A549 (cell line): ENCODE results near the gene COL7A1.

Experiments
- CEBPB ChIP-seq, 2 experiments: fragments of >200 bp in 1 of 2; sonication (Bioruptor Twin) in 1 of 2; formaldehyde crosslinking in 1 of 2; IDR thresholded peaks; 2 replicates each; pipeline ENCODE4 v1.6.1; 2012 to 2016
- CTCF ChIP-seq: fragments of >200 bp; sonication (Bioruptor Twin); formaldehyde crosslinking; IDR thresholded peaks from 3 replicates; pipeline ENCODE4 v1.5.1; 2016
- MAX ChIP-seq: IDR thresholded peaks from 2 replicates; pipeline ENCODE4 v1.6.1; 2012
- NFE2L2 ChIP-seq: fragments of 150-350 bp; conservative IDR thresholded peaks from 2 replicates; pipeline ENCODE4 v1.6.1; 2014; ENCODE audit warnings: low read length
- PBX3 ChIP-seq: IDR thresholded peaks from 2 replicates; pipeline ENCODE4 v1.6.1; 2012
- POLR2A ChIP-seq: IDR thresholded peaks from 2 replicates; pipeline ENCODE4 v1.6.1; 2012; ENCODE audit warnings: mild to moderate bottlenecking, low read length
- RNF2 ChIP-seq: fragments of 200-600 bp; sonication (generic); IDR thresholded peaks from 2 replicates; pipeline ENCODE4 v1.6.1; 2016; ENCODE audit warnings: low read depth, mild to moderate bottlenecking, antibody characterized with exemption, moderate library complexity, borderline replicate concordance
- SMC3 ChIP-seq: fragments of >200 bp; sonication (Bioruptor Twin); formaldehyde crosslinking; IDR thresholded peaks from 3 replicates; pipeline ENCODE4 v1.6.1; 2018; ENCODE audit warnings: inconsistent platforms
- TP53 ChIP-seq: fragments of 250-450 bp; sonication (Bioruptor Pico); IDR thresholded peaks from 2 replicates; pipeline ENCODE4 v1.5.0; 2021; ENCODE audit warnings: mild to moderate bottlenecking, moderate library complexity
- ZC3H11A ChIP-seq: fragments of 450-650 bp; IDR thresholded peaks from 2 replicates; pipeline ENCODE4 v1.6.1; 2014; ENCODE audit warnings: antibody characterized with exemption, mild to moderate bottlenecking
- TF ChIP-seq, protein P1 (sequence below): fragments of 150-350 bp; IDR thresholded peaks from 2 replicates; pipeline ENCODE4 v1.6.1; 2014; ENCODE audit warnings: low read depth, mild to moderate bottlenecking, low read length

DNA sequence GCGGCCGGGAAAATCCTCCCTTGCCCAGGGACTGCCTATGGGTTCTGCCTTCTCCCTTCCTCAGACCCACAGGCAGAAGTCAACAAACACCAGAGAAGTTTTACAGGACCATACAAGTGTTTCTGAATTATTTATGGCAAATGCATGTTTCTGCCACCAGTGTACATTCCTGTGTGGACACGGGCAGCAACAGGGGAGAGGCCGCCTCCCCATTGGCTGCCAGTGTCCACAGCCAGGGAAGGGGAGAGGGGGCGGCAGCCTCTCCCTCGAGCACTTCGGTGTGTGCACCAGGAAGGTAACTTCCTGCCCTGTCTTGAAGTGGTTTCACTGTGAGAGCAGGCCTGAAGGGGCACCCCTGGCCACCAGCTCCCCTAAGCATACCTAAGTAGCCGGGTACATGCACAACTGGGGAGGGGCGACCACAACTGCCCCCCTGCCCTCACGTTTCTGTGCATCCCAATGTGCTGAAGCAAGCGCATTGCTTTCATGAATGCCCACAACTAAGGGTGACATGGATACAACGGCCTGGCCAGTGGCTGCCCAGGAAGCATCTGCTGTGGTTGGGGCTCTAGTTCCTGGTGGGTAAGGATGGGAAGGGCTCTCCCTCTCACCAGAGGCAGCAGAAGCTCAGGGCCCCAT is 76.4 kb downstream of the COL7A1 start:
- TF ChIP-seq POLR2A (no peak), ZC3H11A (no peak), CTCF (no peak), RNF2 (no peak), TP53 (CRISPR knock-in tag) (no peak), MAX (no peak), CEBPB (IDR thresholded peaks at IDR 0.05) (no peak), NFE2L2 (no peak), SMC3 (no peak), PBX3 (no peak)
- TF ChIP-seq, protein P1, sequence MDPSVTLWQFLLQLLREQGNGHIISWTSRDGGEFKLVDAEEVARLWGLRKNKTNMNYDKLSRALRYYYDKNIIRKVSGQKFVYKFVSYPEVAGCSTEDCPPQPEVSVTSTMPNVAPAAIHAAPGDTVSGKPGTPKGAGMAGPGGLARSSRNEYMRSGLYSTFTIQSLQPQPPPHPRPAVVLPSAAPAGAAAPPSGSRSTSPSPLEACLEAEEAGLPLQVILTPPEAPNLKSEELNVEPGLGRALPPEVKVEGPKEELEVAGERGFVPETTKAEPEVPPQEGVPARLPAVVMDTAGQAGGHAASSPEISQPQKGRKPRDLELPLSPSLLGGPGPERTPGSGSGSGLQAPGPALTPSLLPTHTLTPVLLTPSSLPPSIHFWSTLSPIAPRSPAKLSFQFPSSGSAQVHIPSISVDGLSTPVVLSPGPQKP: no peak
